HG02884 (cell line): ENCODE measurements around the gene SAP130.

ENCODE experiments used
- ATAC-seq: cut with Tn5 transposase; IDR thresholded peaks from one replicate; pipeline ENCODE4 v1.9.1; 2021; ENCODE audit warnings: mild to moderate bottlenecking, moderate library complexity; ENCODE audit not compliant: unreplicated experiment

SAP130 gene

GRCh38 chr2:127901339-127902056 is 126.4 kb downstream of the SAP130 start:
- ATAC-seq = no peak

DNA sequence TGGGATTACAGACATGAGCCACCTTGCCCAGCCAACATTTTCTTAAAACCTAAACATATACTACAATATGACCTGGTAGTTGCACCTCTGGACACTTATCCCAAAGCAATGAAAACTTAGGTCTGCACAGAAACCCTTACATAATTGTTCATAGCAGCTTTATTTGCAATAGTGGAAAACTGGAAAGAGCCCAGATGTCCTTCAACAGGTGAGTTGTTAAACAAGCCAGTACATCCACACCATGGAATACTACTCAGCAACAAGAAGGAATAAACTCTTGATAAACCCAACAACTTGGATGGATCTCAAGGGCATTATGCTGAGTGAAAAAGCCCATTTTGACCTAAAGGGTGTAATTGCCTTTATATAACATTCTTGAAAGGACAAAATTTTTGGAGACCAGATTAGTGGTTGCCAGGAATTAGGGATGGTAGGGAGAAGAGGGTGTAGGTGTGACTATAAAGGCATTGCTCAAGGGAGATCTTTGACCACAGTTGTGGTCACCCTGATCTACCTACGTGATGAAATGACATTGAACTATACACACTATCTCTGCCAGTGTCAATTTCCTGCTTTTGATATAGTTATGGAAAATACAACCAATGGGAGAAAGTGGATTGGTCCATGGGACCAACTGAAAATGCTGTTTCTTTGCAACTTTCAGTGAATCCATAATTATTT is 130.2 kb downstream of the SAP130 start:
- no peak for ATAC-seq

DNA sequence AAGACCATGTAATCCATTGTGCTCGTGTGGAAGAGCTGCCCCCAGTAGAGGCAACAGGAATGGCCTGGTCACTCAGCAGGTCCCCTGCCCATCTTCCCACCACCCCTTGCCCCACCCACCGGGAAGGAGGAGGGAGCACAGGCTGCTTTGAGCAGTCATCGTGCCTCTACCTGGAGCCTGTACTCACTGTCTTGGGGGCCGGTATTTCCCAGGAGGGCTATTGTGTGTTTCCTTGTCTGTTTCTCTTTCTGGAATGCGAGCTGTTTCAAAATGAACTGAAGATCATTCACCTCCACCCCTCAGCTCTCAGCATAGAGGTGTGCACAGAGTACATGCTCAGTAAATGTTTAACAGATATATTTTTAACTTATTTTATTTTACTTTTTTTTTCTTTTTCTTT is 134.4 kb downstream of the SAP130 start:
- no peak for ATAC-seq

- ATAC-seq = no peak
Observed at GRCh38 chr2:127893033-127893432, 134.8 kb downstream of the SAP130 start.

GRCh38 chr2:127891811-127892210 is 136.0 kb downstream of the SAP130 start:
- ATAC-seq = no peak
